22Rv1 (cell line): ENCODE measurements around the gene TMEM271.

Source experiments
- CTCF ChIP-seq: fragments of 450-650 bp; IDR thresholded peaks from 2 replicates; pipeline ENCODE4 v1.5.1; 2017; ENCODE audit warnings: mild to moderate bottlenecking
- ZFX ChIP-seq: fragments of 450-650 bp; IDR thresholded peaks from 2 replicates; pipeline ENCODE4 v1.6.1; 2017; ENCODE audit warnings: antibody characterized with exemption, borderline replicate concordance

DNA sequence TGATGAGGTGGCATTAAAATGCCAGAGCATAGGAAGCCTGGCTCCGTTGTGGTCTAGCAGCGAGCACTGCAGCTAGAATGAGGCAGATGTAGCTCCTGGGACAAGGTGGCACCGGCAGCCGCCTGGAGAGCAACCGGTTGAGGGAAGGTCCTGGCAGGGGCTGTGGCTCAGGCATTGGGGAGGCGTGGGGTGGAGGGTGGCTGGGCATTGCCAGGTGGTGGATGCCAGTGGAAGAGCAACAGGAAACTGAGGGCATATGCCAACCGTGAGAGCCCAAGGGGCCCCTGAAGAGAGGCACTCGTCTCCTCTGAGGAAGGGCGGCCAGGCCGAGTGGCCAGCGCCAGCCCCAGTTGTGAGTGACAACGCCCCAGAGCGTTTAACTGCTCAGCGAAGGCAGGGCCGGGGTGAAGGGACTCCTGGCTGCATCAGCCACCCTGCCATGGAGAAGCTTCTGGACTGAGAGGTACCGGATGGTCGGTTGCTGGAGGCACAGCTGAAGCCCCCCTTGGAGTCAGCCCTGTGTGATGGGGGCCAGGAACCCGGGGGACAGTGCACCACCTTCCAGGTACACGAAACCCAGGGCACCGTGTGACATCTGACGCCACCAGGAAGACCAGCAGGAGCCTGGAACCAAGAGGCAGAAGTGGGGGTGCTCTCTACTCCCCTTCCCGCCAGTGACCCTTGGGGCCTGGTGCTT, 36.1 kb upstream of the TMEM271 start:
- TF ChIP-seq CTCF (no peak), ZFX (no peak)
